ENCODE results near the gene LSR.

Gene LSR

DNA sequence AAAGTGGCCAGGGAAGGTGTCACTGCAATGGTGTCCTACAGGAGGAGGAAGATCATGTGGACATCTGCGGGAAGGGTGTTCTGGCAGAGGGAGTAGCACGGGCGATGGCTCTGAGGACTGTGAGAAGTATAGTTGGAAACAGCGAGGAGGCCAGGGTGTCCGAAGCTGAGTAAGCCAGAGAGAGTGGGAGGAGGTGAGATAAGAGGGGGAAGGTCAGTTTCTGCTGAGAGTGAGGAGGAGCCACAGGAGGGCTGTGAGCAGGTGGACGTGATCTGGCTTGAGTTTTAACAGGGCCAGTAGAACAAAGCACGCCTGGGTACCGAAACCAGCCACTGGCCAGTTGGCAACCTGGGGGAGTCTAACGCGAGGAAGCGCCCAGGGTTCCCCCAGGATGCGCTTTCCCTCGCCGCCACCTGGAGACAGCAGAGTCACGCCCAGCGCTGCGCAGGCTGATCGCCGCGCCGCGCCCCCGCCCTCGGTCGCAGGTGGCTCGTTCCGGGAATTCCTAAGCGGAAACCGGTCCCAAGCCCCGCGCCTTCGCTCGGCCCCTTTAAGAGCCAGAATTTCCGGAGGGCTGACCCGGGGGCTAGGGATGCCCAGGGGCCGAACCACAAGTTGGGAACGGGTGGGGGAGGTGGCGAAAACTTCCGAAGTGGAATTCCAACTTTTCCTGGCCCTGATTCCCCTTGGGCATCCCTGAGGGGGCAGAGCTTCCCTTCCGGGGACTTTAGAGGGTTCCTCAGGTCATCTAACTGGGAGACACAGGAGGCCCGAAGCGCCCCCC is 1.1 kb upstream of the LSR start:
- DNase-seq (ENCODE audit: low read depth) = no peak

DNA sequence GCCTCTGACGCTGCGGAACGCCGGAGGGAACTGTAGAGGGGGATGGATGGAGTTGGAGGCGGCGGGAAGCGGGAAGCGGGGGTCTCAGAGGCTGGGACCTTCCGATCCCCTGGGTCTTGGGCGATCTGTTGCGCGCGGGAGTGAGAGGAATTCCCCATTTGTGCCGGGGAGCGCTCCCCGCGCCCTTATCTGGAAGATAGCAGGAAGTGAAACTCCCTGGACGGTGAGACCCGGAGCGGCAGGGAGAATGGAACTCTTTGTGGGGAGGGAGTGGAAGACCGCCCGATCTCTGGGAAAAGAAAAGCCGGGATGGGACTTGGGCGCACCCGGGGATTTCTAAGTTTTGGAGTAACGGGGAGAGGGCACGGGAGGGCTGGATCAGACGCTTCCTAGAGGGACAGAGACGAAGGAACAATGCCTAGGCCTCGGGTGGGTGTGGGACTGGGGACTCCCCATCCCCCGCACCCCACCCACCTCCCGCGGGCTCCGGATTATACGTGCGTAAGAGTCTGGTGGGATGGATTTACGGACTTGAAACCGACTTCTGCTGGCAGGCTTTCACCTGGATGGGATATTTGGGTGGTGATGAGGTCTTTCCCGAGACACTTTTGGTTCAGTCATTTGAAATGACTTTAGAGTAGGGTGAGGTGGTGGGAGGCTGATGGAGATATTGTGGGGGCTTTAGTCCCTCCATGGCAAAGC is 495 bp downstream of the LSR start:
- no peak for DNase-seq (ENCODE audit: low read depth)

GRCh38 chr19:35249848-35250711 is 1.3 kb downstream of the LSR start:
- no peak for DNase-seq (ENCODE audit: low read depth)

GRCh38 chr19:35251456-35251855 is 2.7 kb downstream of the LSR start:
- DNase-seq (ENCODE audit: low read depth) = no peak

- no peak for DNase-seq (ENCODE audit: low read depth)
These were observed 4.8 kb downstream of the LSR start for GRCh38 chr19:35253316-35254286.

- DNase-seq (ENCODE audit: low read depth) = no peak
These were observed 5.8 kb downstream of the LSR start for GRCh38 chr19:35254341-35255297.

- DNase-seq (ENCODE audit: low read depth) = no peak
These were observed 7.8 kb downstream of the LSR start for GRCh38 chr19:35256566-35256965.

- no peak for DNase-seq (ENCODE audit: low read depth)
These were observed 8.3 kb downstream of the LSR start for GRCh38 chr19:35257113-35257461.

DNA sequence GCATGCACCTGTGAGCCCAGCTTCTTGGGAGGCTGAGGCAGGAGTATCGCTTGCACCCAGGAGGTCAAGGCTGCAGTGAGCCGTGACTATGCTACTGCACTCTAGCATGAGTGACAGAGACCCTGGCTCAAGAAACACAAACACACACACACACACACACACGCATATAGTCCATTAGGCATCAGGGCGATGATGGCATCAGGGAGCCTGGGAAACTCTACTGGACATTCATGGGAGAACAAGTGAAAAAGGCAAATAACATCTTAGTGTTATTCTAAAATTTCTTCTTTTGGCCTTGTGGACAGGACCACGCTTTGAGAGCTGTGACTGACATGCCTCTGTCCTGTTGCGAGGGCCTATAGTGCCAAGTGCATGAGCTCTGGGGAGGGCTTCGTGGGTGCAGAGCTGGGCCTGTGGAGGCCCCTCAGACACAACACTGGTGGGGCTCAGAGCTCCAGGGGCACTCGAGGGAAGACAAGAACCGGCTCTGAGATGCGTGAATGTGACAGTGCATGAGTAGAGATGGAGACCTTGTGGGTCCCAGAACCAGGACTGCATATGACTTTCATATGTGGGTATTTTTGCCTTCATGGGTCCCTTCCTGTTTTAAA is 12.0 kb downstream of the LSR start:
- DNase-seq (ENCODE audit: low read depth) = no peak

GRCh38 chr19:35261356-35262100 is 12.7 kb downstream of the LSR start:
- DNase-seq (ENCODE audit: low read depth) = no peak

GRCh38 chr19:35262101-35262761 is 13.4 kb downstream of the LSR start:
- DNase-seq (ENCODE audit: low read depth) = no peak

DNA sequence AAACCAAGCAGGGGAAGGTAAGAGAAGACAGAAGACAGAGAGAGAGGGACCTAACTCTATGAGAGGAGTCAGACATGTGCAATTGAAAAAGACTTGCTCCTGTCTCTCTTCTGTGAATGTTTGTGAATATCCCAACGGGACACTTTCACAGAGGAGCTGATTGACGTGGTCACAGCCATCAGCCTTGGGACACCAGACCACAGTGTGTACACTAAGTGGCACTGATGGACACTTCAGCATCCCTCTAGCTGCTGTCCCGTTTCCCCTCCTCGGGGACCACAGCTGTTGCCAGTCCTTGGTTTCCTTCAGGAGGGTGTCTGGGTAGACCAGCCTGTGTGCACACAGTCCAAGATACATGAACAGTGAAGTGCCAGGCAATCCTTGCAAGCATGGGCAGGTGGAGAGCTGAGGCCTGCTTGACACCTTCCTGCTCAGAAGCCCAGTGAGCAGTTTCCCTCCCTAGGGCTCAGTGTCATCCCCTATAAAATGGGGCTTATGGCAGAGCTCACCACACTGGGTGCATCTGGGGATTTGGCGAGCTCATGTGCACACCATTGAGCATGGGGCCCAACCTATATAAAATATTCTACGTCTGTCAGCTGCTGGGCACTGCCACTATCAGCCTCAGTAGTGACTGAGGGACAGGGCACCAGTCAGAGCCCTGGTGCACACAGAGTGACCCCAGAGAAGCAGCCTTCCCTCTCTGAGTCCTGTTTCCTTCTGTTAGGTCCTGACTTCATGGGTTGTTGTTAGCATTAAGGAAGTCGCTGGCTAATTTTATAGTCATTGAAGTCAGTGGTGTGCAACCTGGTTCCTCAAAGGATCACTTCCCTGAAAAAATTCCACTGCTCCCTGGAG is 15.7 kb downstream of the LSR start:
- DNase-seq (ENCODE audit: low read depth) = no peak

- peak; percentile 15 for DNase-seq (ENCODE audit: low read depth)
These were observed 16.5 kb downstream of the LSR start for GRCh38 chr19:35265126-35265899.

- no peak for DNase-seq (ENCODE audit: low read depth)
These were observed 17.2 kb downstream of the LSR start for GRCh38 chr19:35265900-35266519.

GRCh38 chr19:35266520-35267352 is 17.9 kb downstream of the LSR start:
- DNase-seq (ENCODE audit: low read depth) = no peak

Data from fibroblast of gingiva (primary cell).